Kidney epithelial cell (primary cell): ENCODE measurements around the gene APOC4. TPM values are rescaled to one million over a fixed set of nuclear protein-coding genes. Genes with fewer than 3 reads are reported as not detected.

Experiments used
- DNase-seq: peaks from one replicate; pipeline ENCODE4 v3.0.0-alpha.2; 2010; ENCODE audit warnings: low read depth
- H3K27me3 ChIP-seq: 2 replicates; pipeline ENCODE4 v1.6.0; 2011; ENCODE audit warnings: low read length; ENCODE audit not compliant: control insufficient read depth, insufficient read depth
- H3K36me3 ChIP-seq: 2 replicates; pipeline ENCODE4 v1.5.1; 2011; ENCODE audit warnings: low read length; ENCODE audit not compliant: control insufficient read depth, insufficient read depth
- H3K4me3 ChIP-seq: 2 replicates; pipeline ENCODE4 v1.5.1; 2011; ENCODE audit warnings: low read depth, mild to moderate bottlenecking, control low read depth, low read length
- total RNA-seq: library from RNA; depleted of rRNA; stranded (reverse); fragments of >200 nt; gene quantifications from 2 replicates; pipeline ENCODE4 v1.2.3, GENCODE V29; 2015
- TF ChIP-seq, protein P1 (sequence below): IDR thresholded peaks from 2 replicates; pipeline ENCODE4 v1.5.1; 2011; ENCODE audit warnings: mild to moderate bottlenecking, moderate library complexity, low read length, control low read depth, inconsistent platforms; ENCODE audit not compliant: insufficient read depth, poor library complexity, severe bottlenecking

The APOC4 gene
- total RNA-seq, 1 donor from 2014 or later, result not detected

DNA sequence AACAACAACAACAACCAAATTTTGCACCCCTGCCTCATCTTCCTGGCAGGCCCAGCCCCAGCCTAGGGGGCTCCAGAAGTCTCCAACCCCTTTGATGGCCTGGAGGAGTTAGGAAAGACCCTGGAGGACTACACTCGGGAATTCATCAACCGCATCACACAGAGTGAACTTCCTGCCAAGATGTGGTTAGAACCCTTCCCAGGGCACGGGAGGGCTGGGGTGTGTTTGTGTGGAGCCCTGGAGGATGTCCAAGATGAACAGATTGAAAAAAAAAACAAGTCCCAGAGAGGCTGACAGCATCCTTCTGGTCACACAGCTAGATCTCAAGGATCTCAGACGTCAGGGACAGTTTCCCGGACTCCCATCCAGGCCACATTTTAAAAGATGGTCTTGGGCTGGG lies 14.3 kb upstream of the APOC4 start:
- peaks cover 9% of the 10 kb centered on the region for H3K27me3 ChIP-seq
- TF ChIP-seq, protein P1, sequence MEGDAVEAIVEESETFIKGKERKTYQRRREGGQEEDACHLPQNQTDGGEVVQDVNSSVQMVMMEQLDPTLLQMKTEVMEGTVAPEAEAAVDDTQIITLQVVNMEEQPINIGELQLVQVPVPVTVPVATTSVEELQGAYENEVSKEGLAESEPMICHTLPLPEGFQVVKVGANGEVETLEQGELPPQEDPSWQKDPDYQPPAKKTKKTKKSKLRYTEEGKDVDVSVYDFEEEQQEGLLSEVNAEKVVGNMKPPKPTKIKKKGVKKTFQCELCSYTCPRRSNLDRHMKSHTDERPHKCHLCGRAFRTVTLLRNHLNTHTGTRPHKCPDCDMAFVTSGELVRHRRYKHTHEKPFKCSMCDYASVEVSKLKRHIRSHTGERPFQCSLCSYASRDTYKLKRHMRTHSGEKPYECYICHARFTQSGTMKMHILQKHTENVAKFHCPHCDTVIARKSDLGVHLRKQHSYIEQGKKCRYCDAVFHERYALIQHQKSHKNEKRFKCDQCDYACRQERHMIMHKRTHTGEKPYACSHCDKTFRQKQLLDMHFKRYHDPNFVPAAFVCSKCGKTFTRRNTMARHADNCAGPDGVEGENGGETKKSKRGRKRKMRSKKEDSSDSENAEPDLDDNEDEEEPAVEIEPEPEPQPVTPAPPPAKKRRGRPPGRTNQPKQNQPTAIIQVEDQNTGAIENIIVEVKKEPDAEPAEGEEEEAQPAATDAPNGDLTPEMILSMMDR, result no peak
- no peak overlapping the region for H3K4me3 ChIP-seq
- DNase-seq, result no peak
- H3K36me3 ChIP-seq, result no peaks in the 10 kb centered on the region

GRCh38 chr19:44930088-44930487 lies 11.9 kb upstream of the APOC4 start:
- Histone ChIP-seq H3K36me3 (no peaks in the 10 kb centered on the region), H3K4me3 (no peak overlapping the region), H3K27me3 (peaks cover 3% of the 10 kb centered on the region)
- TF ChIP-seq, protein P1, result no peak
- no peak for DNase-seq

- no peaks in the 10 kb centered on the region for H3K36me3 ChIP-seq
- no peak overlapping the region for H3K4me3 ChIP-seq
- TF ChIP-seq, protein P1, result no peak
- no peak for DNase-seq
- peaks cover 3% of the 10 kb centered on the region for H3K27me3 ChIP-seq
Observed at GRCh38 chr19:44931541-44931940, 10.5 kb upstream of the APOC4 start.

- peaks cover 3% of the 10 kb centered on the region for H3K27me3 ChIP-seq
- DNase-seq, result no peak
- TF ChIP-seq, protein P1, result no peak
Observed at GRCh38 chr19:44939668-44940067, 2.4 kb upstream of the APOC4 start.

GRCh38 chr19:44943801-44944249 lies 1.8 kb downstream of the APOC4 start:
- H3K36me3 ChIP-seq, result no peaks in the 10 kb centered on the region
- TF ChIP-seq, protein P1, result no peak
- no peak overlapping the region for H3K4me3 ChIP-seq
- no peaks in the 10 kb centered on the region for H3K27me3 ChIP-seq
- DNase-seq, result no peak

More at GRCh38 chr19:44939668-44940067, 2.4 kb upstream of the APOC4 start:
- Histone ChIP-seq H3K36me3 (no peaks in the 10 kb centered on the region), H3K4me3 (no peak overlapping the region)

DNA sequence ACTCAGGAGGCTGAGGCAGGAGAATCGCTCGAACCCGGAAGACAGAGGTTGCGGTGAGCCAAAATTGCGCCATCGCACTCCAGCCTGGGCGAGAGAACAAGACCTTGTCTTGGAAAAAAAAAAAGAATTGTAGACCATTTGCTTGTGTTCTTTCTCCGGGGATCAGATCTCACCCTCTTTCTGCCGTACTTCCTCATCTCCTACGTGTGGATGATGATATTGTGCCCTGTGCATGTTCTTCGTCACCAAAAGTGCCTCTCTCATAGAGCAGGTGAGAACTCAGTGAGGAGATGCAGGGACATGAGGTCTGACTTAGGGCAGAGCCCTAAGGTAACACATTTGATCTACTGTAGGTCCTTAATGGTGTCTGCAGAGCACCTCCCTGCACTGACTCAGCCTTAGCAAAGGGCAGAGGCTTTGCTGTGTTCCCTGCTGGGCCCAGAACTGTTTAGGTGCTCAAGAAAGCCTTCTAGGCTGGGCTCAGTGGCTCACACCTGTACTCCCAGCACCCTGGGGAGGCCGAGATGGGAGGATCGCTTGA lies 5.1 kb downstream of the APOC4 start:
- TF ChIP-seq, protein P1, result no peak
- Histone ChIP-seq H3K27me3 (no peaks in the 10 kb centered on the region), H3K4me3 (no peak overlapping the region), H3K36me3 (no peaks in the 10 kb centered on the region)
- DNase-seq, result no peak
